GM21526 (cell line): Measurements from ENCODE around the gene NCAM1.

Experiments
- ATAC-seq: cut with Tn5 transposase; IDR thresholded peaks from one replicate; pipeline ENCODE4 v1.9.1; 2021; ENCODE audit warnings: moderate library complexity; ENCODE audit not compliant: unreplicated experiment, low FRiP score

NCAM1 gene

GRCh38 chr11:113243696-113244095 is 282.5 kb downstream of the NCAM1 start:
- ATAC-seq: no peak

GRCh38 chr11:113245216-113245615 is 284.0 kb downstream of the NCAM1 start:
- ATAC-seq: no peak

GRCh38 chr11:113247221-113247620 is 286.0 kb downstream of the NCAM1 start:
- no peak for ATAC-seq

DNA sequence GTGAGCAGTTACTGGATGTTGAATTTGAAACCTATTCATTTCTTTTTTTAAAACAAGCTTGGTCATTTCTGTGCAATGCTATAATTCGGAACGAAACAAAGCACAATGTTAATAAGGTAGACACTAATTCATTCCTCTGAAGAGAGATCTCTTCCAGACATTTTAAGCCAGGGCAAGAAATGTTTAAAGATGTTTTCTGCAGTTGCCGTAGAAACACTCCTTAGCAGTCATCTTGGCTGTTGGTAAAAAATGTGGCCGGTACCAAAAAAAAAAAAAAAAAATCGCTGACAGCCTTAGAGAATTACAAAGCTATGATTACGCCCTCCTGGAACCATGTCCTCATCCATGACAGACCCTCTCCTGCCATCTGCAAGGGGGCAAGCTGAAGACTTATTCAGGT is 286.7 kb downstream of the NCAM1 start:
- no peak for ATAC-seq

DNA sequence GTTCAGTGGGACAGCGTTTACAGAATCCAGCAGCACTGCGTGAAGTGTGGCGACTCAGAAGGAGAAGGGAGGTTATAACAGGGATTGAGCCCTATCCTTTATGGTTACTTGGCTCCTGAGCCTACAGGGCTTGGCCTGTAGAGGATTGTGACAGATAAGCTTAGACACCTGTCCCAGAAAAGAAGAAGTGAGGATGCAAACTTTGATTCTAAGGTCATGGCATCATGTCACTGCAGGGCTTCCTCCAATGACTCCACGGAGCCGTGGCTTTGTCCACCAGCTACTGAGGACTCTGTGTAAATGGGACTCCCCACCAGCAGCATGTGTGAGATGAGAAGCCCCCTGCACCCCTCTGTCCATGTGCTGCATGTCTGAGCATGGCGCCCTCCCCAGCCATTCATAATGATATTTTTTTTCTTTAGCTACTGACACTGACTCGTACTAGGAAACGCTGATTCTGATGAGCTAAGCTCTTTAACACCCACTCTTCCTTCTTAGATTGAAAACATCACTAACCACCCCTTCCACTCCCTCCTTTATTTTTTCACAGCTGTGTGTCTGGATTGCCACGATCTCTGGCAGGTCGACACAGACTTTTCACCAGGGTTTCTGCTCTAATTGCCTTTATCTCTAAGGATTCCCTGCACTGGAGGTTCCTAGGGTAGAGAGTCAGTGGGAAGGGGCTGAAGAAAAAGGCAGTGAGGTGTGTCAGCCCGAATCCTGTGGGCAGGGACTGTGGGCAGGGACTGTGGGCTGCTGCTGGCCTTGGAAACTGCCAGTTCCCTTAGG is 287.7 kb downstream of the NCAM1 start:
- no peak for ATAC-seq

- no peak for ATAC-seq
These were observed 288.2 kb downstream of the NCAM1 start for GRCh38 chr11:113249491-113249763.

- ATAC-seq: no peak
These were observed 288.6 kb downstream of the NCAM1 start for GRCh38 chr11:113249786-113250185.

DNA sequence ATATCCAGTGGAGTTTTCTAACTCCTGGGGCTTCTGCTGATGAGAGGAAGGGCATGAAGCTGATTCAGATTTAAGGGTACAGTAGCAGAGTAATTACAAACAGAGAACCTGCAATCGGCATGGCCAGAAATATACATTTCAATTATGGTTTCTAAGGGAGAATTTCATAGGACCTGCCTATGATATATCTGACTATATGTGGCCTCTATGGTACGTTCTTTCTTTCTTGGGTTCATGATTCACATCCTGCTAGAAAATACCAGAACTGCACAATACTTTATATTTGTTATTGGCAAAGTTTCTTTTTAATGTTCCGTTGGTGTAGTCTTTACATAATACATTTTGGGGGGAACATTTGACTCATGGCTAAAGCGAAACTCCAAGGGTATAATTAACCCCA is 290.1 kb downstream of the NCAM1 start:
- ATAC-seq: no peak

DNA sequence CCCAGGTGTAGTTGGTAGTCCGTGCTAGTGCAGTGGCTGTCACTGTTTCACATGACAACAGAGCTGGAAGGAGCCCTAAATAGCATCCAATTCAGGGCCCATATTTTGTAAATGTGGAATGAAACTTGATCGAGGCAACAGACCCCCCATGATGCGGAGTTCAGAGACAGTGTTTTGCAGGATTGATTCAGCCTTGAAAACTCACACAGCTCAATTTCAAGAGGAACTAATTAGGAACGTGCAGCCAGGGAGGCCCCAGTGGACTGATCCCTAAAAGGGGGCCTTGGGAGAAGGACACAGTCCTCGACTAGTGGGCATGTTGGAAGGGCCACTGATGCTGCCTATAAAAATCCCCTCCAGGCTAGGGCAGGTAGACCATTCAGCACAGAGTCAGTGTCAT is 292.2 kb downstream of the NCAM1 start:
- no peak for ATAC-seq

- ATAC-seq: no peak
These were observed 293.9 kb downstream of the NCAM1 start for GRCh38 chr11:113255096-113255495.

- ATAC-seq: no peak
These were observed 294.5 kb downstream of the NCAM1 start for GRCh38 chr11:113255741-113256140.

DNA sequence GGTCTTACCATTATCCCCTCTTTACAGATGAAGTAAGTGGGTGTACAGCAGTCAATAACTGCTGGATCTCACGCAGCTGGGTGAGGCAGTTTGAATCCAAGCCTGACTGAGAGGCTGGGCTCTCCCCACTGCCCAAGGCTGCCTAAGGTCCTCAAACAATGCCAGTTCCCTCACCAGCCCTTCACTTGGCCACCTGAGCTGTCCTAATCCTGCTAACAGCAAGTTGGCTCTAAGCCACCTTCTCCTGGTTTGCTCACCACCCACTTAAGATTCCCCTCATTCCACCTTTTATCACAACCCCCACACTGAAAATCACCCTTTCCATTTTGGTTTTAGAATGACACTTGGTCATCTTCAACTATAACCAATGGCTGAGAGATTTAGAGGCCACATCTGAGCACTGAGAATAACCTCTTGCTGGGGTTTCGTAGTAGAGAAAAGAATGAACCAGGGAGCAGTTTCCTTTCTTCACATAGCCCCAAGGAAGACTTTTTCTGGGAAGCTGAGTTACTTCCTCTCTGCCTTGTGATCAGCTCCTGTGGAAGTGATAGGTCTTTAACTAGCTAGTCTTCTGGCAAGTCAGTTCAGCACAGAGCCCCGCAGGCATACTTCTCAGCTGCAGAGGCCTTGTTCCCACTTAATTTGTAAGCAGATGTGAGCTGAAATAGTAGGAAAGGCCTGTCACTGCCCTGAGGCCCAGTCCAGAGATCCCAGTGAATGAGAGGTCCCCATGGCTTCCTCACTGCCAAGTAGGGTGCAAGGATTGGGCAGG is 295.4 kb downstream of the NCAM1 start:
- no peak for ATAC-seq

- ATAC-seq: no peak
These were observed 298.8 kb downstream of the NCAM1 start for GRCh38 chr11:113260096-113260425.

DNA sequence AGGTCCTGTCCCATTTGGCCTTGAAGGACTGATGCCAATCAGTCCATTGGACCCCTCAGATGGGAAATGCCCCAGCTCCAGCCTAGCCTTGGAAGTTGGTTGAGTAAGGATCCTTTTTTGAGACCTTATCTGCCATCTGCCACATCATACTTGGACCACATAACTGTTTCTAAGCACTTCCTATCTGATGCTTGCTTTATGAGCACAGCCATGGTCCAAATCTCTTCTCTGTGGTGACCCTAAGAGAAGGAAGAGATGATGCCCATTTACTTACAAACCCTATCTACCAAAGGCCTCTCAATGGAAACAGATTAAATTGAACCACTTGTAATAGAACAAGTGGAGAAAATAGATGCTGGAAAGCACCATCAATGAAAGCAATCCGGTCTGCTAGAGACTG is 299.3 kb downstream of the NCAM1 start:
- no peak for ATAC-seq

DNA sequence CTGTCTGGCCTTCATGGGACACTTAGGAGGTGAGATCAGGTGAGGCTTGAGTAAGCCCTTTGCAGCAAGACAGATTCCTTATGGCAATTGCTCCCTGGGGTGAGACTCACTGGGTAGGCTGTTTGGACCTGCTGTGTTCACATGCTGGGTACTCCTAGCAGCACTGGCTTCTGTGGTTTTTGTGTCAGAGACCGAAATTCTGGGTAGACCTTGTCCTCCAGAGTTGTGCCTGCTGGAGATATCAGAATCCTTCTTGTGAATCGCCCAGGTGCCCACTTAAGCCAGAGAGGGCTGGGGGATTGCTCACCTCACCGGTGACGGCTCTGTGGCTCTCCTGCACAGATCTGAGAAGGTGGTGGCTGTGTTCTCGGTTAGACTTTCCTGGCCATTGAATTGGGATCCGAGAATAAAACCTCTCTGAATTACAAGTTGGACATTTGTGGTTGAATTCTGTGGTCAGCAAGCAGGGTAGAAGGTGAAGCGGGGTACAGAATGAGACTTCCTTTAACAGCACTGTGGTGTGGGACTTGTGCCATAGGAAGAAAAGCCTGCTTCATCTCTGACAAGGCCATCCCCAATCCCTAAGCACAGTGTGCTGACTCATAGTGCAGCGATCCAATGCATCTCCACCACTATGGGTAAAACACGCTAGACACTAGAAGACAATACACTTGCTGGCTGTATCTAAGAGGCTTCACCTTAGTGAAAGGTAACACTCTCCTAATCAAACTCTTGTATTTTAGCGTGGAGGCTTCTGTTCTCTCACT is 300.7 kb downstream of the NCAM1 start:
- no peak for ATAC-seq

- ATAC-seq: no peak
These were observed 301.4 kb downstream of the NCAM1 start for GRCh38 chr11:113262594-113262993.

GRCh38 chr11:113263458-113264259 is 302.4 kb downstream of the NCAM1 start:
- no peak for ATAC-seq

- ATAC-seq: no peak
These were observed 304.1 kb downstream of the NCAM1 start for GRCh38 chr11:113265362-113265761.

- no peak for ATAC-seq
These were observed 306.3 kb downstream of the NCAM1 start for GRCh38 chr11:113267493-113267892.

DNA sequence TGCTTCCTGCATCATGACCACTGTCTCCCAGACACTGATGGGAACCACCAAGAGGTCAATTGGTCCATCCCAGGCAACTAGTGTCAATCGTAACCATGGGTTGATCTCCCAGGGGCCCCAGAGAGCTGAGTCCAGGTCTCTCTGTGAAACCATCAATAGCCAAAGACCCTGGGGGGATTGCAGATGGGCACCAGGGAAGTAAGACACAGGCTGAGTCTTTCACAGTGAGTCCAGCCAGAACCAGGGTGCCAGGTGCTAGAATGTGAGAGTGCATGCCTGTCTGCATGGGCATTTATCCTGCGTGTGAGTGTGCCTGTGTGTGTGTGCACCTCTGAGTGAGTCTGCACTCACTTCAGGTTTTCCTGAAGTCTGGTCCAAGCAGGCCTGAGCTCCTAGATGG is 307.9 kb downstream of the NCAM1 start:
- ATAC-seq: no peak

GRCh38 chr11:113269636-113270035 is 308.4 kb downstream of the NCAM1 start:
- no peak for ATAC-seq
